Coronary artery (tissue), 2 donors: Measurements from ENCODE around the gene C6orf89.
"Not testable (repeated sequence)": the region's sequence is repeated elsewhere in the genome, so short reads cannot be mapped to it uniquely, and the experiment has no call there.

Source experiments
- DNase-seq: peaks from one replicate; pipeline ENCODE4 v3.0.0-alpha.2; 2017; ENCODE audit warnings: low spot score
- H3K27ac ChIP-seq, 2 donors: fragments of 200-600 bp; sonication (generic); one replicate each; pipeline ENCODE4 v1.5.1; 2016 to 2019
- H3K4me3 ChIP-seq: fragments of 200-600 bp; sonication (generic); 2 replicates; pipeline ENCODE4 v1.5.1; 2016; ENCODE audit warnings: mild to moderate bottlenecking, moderate library complexity
- CTCF ChIP-seq: fragments of 200-600 bp; sonication (generic); IDR thresholded peaks from one replicate; pipeline ENCODE4 v1.5.1; 2019; ENCODE audit warnings: antibody characterized with exemption

The C6orf89 gene

GRCh38 chr6:36930483-36930882, 44.7 kb downstream of the C6orf89 start:
- Histone ChIP-seq H3K4me3 (no peak overlapping the region), H3K27ac (no peak overlapping the region)
- no peak for TF ChIP-seq CTCF
- no peak for DNase-seq

- DNase-seq, result no peak
- Histone ChIP-seq H3K27ac (no peak overlapping the region), H3K4me3 (no peak overlapping the region)
- TF ChIP-seq CTCF, result no peak
These were observed 47.4 kb downstream of the C6orf89 start for GRCh38 chr6:36933102-36933501.

- Histone ChIP-seq H3K27ac (no peak overlapping the region), H3K4me3 (no peak overlapping the region)
- TF ChIP-seq CTCF, result no peak
- DNase-seq, result no peak
These were observed 47.8 kb downstream of the C6orf89 start for GRCh38 chr6:36933519-36933918.

GRCh38 chr6:36934901-36935300, 49.1 kb downstream of the C6orf89 start:
- Histone ChIP-seq H3K27ac (no peak overlapping the region), H3K4me3 (no peak overlapping the region)
- TF ChIP-seq CTCF, result no peak
- no peak for DNase-seq

- no peak for TF ChIP-seq CTCF
- Histone ChIP-seq H3K27ac (no peak overlapping the region), H3K4me3 (no peak overlapping the region)
- DNase-seq, result no peak
These were observed 51.1 kb downstream of the C6orf89 start for GRCh38 chr6:36936824-36937223.

- no peak for TF ChIP-seq CTCF
- no peak overlapping the region for H3K4me3 ChIP-seq
- DNase-seq, result no peak
These were observed 52.1 kb downstream of the C6orf89 start for GRCh38 chr6:36937896-36938295.

GRCh38 chr6:36938536-36938935, 52.8 kb downstream of the C6orf89 start:
- H3K4me3 ChIP-seq, result no peak overlapping the region
- DNase-seq, result no peak
- H3K27ac ChIP-seq, result no peak overlapping the region
- TF ChIP-seq CTCF, result no peak

More at GRCh38 chr6:36937896-36938295, 52.1 kb downstream of the C6orf89 start:
- no peak overlapping the region for H3K27ac ChIP-seq

- not testable (repeated sequence) for H3K4me3 ChIP-seq, DNase-seq, H3K27ac ChIP-seq
These were observed 53.3 kb downstream of the C6orf89 start for GRCh38 chr6:36939005-36939404.
